K562 (cell line): Measurements from ENCODE around the gene GEMIN7. TPM values are rescaled to one million over a fixed set of nuclear protein-coding genes. Genes with fewer than 3 reads are reported as not detected.

Source experiments
- HDAC8 ChIP-seq: fragments of 450-650 bp; IDR thresholded peaks from 2 replicates; pipeline ENCODE4 v1.6.1; 2016; ENCODE audit warnings: mild to moderate bottlenecking, missing genetic modification characterization, moderate library complexity, missing compliant biosample characterization
- PHF8 ChIP-seq: fragments of 200-600 bp; sonication (generic); IDR thresholded peaks from 2 replicates; pipeline ENCODE4 v1.6.1; 2012; ENCODE audit warnings: mixed run types, mild to moderate bottlenecking, inconsistent platforms, low read length, moderate library complexity, borderline replicate concordance
- PTRF ChIP-seq: fragments of 450-650 bp; IDR thresholded peaks from 2 replicates; pipeline ENCODE4 v1.6.1; 2016; ENCODE audit warnings: mild to moderate bottlenecking, missing genetic modification characterization, missing compliant biosample characterization
- ZBTB1 ChIP-seq: sonication (generic); formaldehyde crosslinking; IDR thresholded peaks from 2 replicates; pipeline ENCODE4 v1.8.1; 2023; ENCODE audit warnings: missing genetic modification reagents, low read depth, mild to moderate bottlenecking, borderline replicate concordance
- ZNF124 ChIP-seq: sonication (generic); formaldehyde crosslinking; IDR thresholded peaks from 2 replicates; pipeline ENCODE4 v1.8.1; 2022; ENCODE audit warnings: missing genetic modification reagents
- ZNF165 ChIP-seq: fragments of 250-450 bp; sonication (Bioruptor Pico); IDR thresholded peaks from 2 replicates; pipeline ENCODE4 v1.4.0; 2020; ENCODE audit warnings: borderline replicate concordance
- polyA plus RNA-seq, 8 experiments: library from polyadenylated mRNA; depleted of rRNA in 4 of 8; stranded (reverse) in 5 of 8; unstranded in 3 of 8; fragments of >200 nt; fragmentation: Nextera tagmentation in 2 of 8; fragmentation: Illumina TruSeq in 1 of 8; extraction: Ambion mirVana in 2 of 8; extraction: Trizol in 1 of 8; gene quantifications; 2 replicates each; pipeline versions ENCODE4 v1.2.1 to v1.2.3, GENCODE V29; 2011 to 2014; ENCODE audit warnings: inconsistent platforms in 1 of 8, missing spikeins in 1 of 8
- total RNA-seq, 7 experiments: library from RNA; depleted of rRNA in 6 of 7; stranded (reverse); fragments of >200 nt in 6 of 7; fragmentation: Illumina TruSeq in 2 of 7; extraction: Trizol in 2 of 7; gene quantifications; 2 replicates each; pipeline versions ENCODE4 v1.2.1 to v1.2.3, GENCODE V29; 2011 to 2021; ENCODE audit warnings: low replicate concordance in 1 of 7
- TF ChIP-seq, protein P1 (sequence below), 2 experiments: fragments of 250-450 bp in 1 of 2; fragments of 450-650 bp in 1 of 2; sonication (Bioruptor Pico) in 1 of 2; IDR thresholded peaks; 2 replicates each; pipeline versions ENCODE4 v1.6.1 to v1.8.0; 2016 to 2021; ENCODE audit warnings: mild to moderate bottlenecking in 2 of 2, moderate library complexity in 2 of 2, missing compliant biosample characterization in 1 of 2, missing genetic modification characterization in 1 of 2
- TF ChIP-seq, protein P2 (sequence below): fragments of 250-450 bp; sonication (Bioruptor Pico); IDR thresholded peaks from 2 replicates; pipeline ENCODE4 v1.8.0; 2022; ENCODE audit warnings: moderate library complexity, mild to moderate bottlenecking, inconsistent platforms
- TF ChIP-seq, protein P3 (sequence below): fragments of 200-800 bp; sonication (Bioruptor generic); IDR thresholded peaks from 2 replicates; pipeline ENCODE4 v1.6.1; 2017; ENCODE audit warnings: missing genetic modification characterization, missing compliant biosample characterization
- TF ChIP-seq, protein P4 (sequence below): fragments of 450-650 bp; IDR thresholded peaks from 2 replicates; pipeline ENCODE4 v1.6.1; 2018; ENCODE audit not compliant: partially characterized antibody
- TF ChIP-seq, protein P5 (sequence below): IDR thresholded peaks from 2 replicates; pipeline ENCODE4 v1.6.1; 2011; ENCODE audit warnings: borderline replicate concordance, low read depth, mild to moderate bottlenecking, moderate library complexity, low read length; ENCODE audit not compliant: insufficient read depth, poor library complexity, severe bottlenecking
- TF ChIP-seq, protein P6 (sequence below), 3 experiments: fragments of 200-800 bp in 1 of 3; sonication (Bioruptor generic) in 1 of 3; sonication (generic) in 1 of 3; formaldehyde crosslinking in 1 of 3; IDR thresholded peaks; 2 replicates each; pipeline versions ENCODE4 v1.6.1 to v1.8.0; 2016 to 2022; ENCODE audit warnings: mild to moderate bottlenecking in 2 of 3, missing compliant biosample characterization in 2 of 3, missing genetic modification characterization in 2 of 3, missing genetic modification reagents in 1 of 3

Gene GEMIN7
- total and polyA plus RNA-seq, 9 of the 15 experiments (the other 6 are each of a cell fraction or from before 2014, with no cell fraction given), result 23.1 to 124 (median 54.9) TPM

DNA sequence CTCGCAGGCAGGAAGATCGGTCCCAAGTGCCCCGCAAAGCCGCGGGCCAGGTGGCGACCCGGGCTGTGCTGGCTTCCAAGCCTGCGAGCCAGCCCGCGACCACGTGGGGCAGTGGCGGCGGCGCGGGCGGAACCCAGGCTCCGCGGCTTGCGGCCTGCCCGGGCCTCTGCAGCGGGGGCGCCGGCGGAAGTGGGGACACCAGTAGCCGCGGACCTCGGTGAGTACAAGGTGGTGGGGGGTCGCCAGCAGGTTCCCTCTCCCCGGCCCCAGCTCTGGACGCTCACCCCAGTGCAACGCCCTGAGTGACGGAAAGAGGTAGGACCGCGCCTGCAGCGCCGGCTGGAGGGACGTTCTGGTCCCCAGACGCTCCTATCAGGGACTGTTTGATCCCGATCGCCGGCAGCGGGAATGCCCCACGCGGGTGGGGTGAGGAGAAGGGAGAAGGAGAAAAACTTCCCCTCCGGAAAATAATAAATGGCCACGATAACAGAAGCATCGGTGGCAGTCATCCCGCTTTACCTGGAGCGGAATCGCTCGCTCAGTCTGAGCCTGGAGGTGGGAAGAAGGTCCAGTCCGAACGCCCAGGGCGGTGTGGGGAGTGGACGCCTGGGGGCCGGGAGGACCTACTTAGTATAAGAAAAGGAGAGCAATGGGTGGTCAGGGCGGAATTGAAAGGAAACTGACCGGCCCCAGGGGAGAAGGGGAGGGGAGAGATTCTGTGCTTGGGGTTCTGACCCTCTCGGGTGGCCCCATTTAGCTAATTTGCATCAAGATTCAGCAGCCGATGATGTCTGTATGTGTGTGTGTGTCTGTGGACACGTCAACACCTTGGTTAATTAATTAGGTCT lies at the start of gene GEMIN7 (continued):
- 0 out of 2 replicates have a peak, but pooled peaks have one; percentile 24 for TF ChIP-seq ZNF165
- TF ChIP-seq HDAC8, result peak; percentile 72; the same call in 1 of the 2 replicates
- TF ChIP-seq PHF8, result peak; percentile 95
- TF ChIP-seq, protein P1, sequence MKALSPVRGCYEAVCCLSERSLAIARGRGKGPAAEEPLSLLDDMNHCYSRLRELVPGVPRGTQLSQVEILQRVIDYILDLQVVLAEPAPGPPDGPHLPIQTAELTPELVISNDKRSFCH (CRISPR knock-in tag; IDR thresholded peaks at IDR 0.05), result no peak
- TF ChIP-seq, protein P1 (tag; IDR thresholded peaks at IDR 0.05), result peak; percentile 91
- no peak for TF ChIP-seq PTRF
- TF ChIP-seq, protein P2, sequence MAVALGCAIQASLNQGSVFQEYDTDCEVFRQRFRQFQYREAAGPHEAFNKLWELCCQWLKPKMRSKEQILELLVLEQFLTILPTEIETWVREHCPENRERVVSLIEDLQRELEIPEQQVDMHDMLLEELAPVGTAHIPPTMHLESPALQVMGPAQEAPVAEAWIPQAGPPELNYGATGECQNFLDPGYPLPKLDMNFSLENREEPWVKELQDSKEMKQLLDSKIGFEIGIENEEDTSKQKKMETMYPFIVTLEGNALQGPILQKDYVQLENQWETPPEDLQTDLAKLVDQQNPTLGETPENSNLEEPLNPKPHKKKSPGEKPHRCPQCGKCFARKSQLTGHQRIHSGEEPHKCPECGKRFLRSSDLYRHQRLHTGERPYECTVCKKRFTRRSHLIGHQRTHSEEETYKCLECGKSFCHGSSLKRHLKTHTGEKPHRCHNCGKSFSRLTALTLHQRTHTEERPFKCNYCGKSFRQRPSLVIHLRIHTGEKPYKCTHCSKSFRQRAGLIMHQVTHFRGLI (CRISPR knock-in tag), result no peak
- TF ChIP-seq, protein P3, sequence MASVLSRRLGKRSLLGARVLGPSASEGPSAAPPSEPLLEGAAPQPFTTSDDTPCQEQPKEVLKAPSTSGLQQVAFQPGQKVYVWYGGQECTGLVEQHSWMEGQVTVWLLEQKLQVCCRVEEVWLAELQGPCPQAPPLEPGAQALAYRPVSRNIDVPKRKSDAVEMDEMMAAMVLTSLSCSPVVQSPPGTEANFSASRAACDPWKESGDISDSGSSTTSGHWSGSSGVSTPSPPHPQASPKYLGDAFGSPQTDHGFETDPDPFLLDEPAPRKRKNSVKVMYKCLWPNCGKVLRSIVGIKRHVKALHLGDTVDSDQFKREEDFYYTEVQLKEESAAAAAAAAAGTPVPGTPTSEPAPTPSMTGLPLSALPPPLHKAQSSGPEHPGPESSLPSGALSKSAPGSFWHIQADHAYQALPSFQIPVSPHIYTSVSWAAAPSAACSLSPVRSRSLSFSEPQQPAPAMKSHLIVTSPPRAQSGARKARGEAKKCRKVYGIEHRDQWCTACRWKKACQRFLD (CRISPR knock-in tag), result 0 out of 2 replicates have a peak, but pooled peaks have one; percentile 23
- TF ChIP-seq, protein P4, sequence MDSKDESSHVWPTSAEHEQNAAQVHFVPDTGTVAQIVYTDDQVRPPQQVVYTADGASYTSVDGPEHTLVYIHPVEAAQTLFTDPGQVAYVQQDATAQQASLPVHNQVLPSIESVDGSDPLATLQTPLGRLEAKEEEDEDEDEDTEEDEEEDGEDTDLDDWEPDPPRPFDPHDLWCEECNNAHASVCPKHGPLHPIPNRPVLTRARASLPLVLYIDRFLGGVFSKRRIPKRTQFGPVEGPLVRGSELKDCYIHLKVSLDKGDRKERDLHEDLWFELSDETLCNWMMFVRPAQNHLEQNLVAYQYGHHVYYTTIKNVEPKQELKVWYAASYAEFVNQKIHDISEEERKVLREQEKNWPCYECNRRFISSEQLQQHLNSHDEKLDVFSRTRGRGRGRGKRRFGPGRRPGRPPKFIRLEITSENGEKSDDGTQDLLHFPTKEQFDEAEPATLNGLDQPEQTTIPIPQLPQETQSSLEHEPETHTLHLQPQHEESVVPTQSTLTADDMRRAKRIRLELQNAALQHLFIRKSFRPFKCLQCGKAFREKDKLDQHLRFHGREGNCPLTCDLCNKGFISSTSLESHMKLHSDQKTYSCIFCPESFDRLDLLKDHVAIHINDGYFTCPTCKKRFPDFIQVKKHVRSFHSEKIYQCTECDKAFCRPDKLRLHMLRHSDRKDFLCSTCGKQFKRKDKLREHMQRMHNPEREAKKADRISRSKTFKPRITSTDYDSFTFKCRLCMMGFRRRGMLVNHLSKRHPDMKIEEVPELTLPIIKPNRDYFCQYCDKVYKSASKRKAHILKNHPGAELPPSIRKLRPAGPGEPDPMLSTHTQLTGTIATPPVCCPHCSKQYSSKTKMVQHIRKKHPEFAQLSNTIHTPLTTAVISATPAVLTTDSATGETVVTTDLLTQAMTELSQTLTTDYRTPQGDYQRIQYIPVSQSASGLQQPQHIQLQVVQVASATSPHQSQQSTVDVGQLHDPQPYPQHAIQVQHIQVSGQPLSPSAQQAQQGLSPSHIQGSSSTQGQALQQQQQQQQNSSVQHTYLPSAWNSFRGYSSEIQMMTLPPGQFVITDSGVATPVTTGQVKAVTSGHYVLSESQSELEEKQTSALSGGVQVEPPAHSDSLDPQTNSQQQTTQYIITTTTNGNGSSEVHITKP, result peak; percentile 29
- peak; percentile 81; the same call in 1 of the 2 replicates for TF ChIP-seq ZBTB1 (CRISPR knock-in tag)
- TF ChIP-seq ZNF124 (CRISPR knock-in tag), result 0 out of 2 replicates have a peak, but pooled peaks have one; percentile 21
- TF ChIP-seq, protein P5, sequence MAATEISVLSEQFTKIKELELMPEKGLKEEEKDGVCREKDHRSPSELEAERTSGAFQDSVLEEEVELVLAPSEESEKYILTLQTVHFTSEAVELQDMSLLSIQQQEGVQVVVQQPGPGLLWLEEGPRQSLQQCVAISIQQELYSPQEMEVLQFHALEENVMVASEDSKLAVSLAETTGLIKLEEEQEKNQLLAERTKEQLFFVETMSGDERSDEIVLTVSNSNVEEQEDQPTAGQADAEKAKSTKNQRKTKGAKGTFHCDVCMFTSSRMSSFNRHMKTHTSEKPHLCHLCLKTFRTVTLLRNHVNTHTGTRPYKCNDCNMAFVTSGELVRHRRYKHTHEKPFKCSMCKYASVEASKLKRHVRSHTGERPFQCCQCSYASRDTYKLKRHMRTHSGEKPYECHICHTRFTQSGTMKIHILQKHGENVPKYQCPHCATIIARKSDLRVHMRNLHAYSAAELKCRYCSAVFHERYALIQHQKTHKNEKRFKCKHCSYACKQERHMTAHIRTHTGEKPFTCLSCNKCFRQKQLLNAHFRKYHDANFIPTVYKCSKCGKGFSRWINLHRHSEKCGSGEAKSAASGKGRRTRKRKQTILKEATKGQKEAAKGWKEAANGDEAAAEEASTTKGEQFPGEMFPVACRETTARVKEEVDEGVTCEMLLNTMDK, result peak; percentile 58
- TF ChIP-seq, protein P6, sequence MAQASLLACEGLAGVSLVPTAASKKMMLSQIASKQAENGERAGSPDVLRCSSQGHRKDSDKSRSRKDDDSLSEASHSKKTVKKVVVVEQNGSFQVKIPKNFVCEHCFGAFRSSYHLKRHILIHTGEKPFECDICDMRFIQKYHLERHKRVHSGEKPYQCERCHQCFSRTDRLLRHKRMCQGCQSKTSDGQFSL (CRISPR knock-in tag; IDR thresholded peaks at IDR 0.05), result peak; percentile 83
- TF ChIP-seq, protein P6 (tag; IDR thresholded peaks at IDR 0.05), result peak in 1 of 2 experiments; percentile 68; a peak in 1 of 4 replicates
